Lung (tissue), 12 donors: Measurements from ENCODE around the gene WBP11. TPM values are rescaled to one million over a fixed set of nuclear protein-coding genes. Genes with fewer than 3 reads are reported as not detected.

Experiments
- ATAC-seq: fragments of 200-7000 bp; cut with Tn5 transposase; one replicate; pipeline ENCODE4 v1.9.1; 2020; ENCODE audit warnings: moderate number of reproducible peaks; ENCODE audit not compliant: insufficient read depth, low FRiP score
- DNase-seq, 3 donors: peaks; one replicate each; pipeline ENCODE4 v3.0.0-alpha.2; 2013 to 2017
- H3K27ac ChIP-seq, 2 donors: one replicate each; pipeline ENCODE4 v1.5.1; 2013; ENCODE audit warnings: mild to moderate bottlenecking in 2 of 2, moderate library complexity in 2 of 2, control low read depth in 1 of 2, inconsistent platforms in 1 of 2, low read depth in 1 of 2, low read length in 1 of 2
- H3K27me3 ChIP-seq, 3 donors: one replicate each; pipeline ENCODE4 v1.5.1; 2013; ENCODE audit warnings: low read length in 2 of 3; ENCODE audit not compliant: control insufficient read depth in 3 of 3, insufficient read depth in 3 of 3
- H3K36me3 ChIP-seq, 4 donors: one replicate each; pipeline ENCODE4 v1.5.1; 2013; ENCODE audit warnings: low read length in 4 of 4, mild to moderate bottlenecking in 1 of 4, moderate library complexity in 1 of 4; ENCODE audit not compliant: control insufficient read depth in 4 of 4, insufficient read depth in 4 of 4
- H3K4me1 ChIP-seq, 5 donors: one replicate each; pipeline ENCODE4 v1.5.1; 2013; ENCODE audit warnings: low read length in 5 of 5, mild to moderate bottlenecking in 2 of 5, moderate library complexity in 1 of 5; ENCODE audit not compliant: control insufficient read depth in 5 of 5, insufficient read depth in 5 of 5
- H3K4me3 ChIP-seq: one replicate; pipeline ENCODE4 v1.5.1; 2013; ENCODE audit warnings: mild to moderate bottlenecking, control low read depth, moderate library complexity
- H3K9ac ChIP-seq, 2 donors: one replicate each; pipeline ENCODE4 v1.5.1; 2013; ENCODE audit warnings: low read length in 2 of 2, control low read depth in 1 of 2; ENCODE audit not compliant: insufficient read depth in 1 of 2
- H3K9me3 ChIP-seq, 4 donors: one replicate each; pipeline ENCODE4 v1.5.1; 2013; ENCODE audit warnings: low read length in 3 of 4, mild to moderate bottlenecking in 1 of 4, moderate library complexity in 1 of 4; ENCODE audit not compliant: control insufficient read depth in 4 of 4, insufficient read depth in 3 of 4
- CTCF ChIP-seq: IDR thresholded peaks from 2 replicates; pipeline ENCODE4 v1.5.1; 2012; ENCODE audit warnings: mild to moderate bottlenecking; ENCODE audit errors: control extremely low read depth, extremely low read depth
- WGBS, 2 donors: extraction: QIAGEN DNeasy Blood & Tissue Kit; methylation state at CpG; one replicate each; pipeline ENCODE4 v1.1.7; 2013; 5-methylcytosine and 5-hydroxymethylcytosine counted together
- polyA plus RNA-seq, 2 donors: library from polyadenylated mRNA; stranded (reverse); fragments of 200-250 nt; gene quantifications; one replicate each; pipeline ENCODE4 v1.2.1, GENCODE V29; 2013
- total RNA-seq, 2 donors: library from RNA; depleted of rRNA in 1 of 2; stranded (reverse); fragments of >200 nt in 1 of 2; gene quantifications; one replicate each; pipeline ENCODE4 v1.2.1, GENCODE V29; 2014 to 2021
- donor health status: control.
- donor health status: control.
- donor health status: Bipolar disorder and iron deficiency.
- donor health status: healthy.
- donor health status: DM: yes; HTN: yes; CAD: no.

Gene WBP11
- total and polyA plus RNA-seq, 4 donors: 14.8 to 52.8 (median 30.6) TPM

- Histone ChIP-seq H3K4me3 (no peak overlapping the region), H3K27ac (no peak overlapping the region), H3K4me1 (peaks cover 0 to 2% (median 0%) of the 10 kb centered on the region in 5 donors), H3K27me3 (no peaks in the 10 kb centered on the region), H3K36me3 (no peaks in the 10 kb centered on the region), H3K9me3 (peaks cover 0 to 2% (median 0%) of the 10 kb centered on the region in 4 donors), H3K9ac (no peak overlapping the region)
- ATAC-seq (no peak), DNase-seq (no peak)
- TF ChIP-seq CTCF: no peak
Observed at GRCh38 chr12:14825256-14825655, 22.0 kb upstream of the WBP11 start.

GRCh38 chr12:14824012-14824634, 20.8 kb upstream of the WBP11 start:
- Histone ChIP-seq H3K9me3 (peaks cover 0 to 2% (median 0%) of the 10 kb centered on the region in 4 donors), H3K9ac (no peak overlapping the region), H3K4me3 (no peak overlapping the region), H3K4me1 (peaks cover 0 to 2% (median 0%) of the 10 kb centered on the region in 5 donors), H3K27me3 (no peaks in the 10 kb centered on the region), H3K27ac (no peak overlapping the region), H3K36me3 (no peaks in the 10 kb centered on the region)
- WGBS, 2 donors: 86 to 94% methylated on average over 1 of the region's 1 CpG
- TF ChIP-seq CTCF: no peak
- ATAC-seq (no peak), DNase-seq (no peak)

GRCh38 chr12:14814014-14814413, 10.7 kb upstream of the WBP11 start, which contains the start of gene SMCO3:
Gene SMCO3 (minus strand): TSS chr12:14814182. CDS start chr12:14806680, 7,502 bp downstream.
- 88 to 92% methylated on average over 3 of the region's 3 CpGs for WGBS, 2 donors

More at GRCh38 chr12:14814014-14814413, 10.7 kb upstream of the WBP11 start, which contains the start of gene SMCO3:
- Histone ChIP-seq H3K9ac (peak within 1 kb of the TSS in 1 of 2 donors; percentile 17), H3K27ac (no peak within 1 kb of the TSS), H3K27me3 (peaks cover 0 to 5% (median 0%) of the 10 kb centered on the region in 3 donors), H3K9me3 (no peaks in the 10 kb centered on the region), H3K4me3 (no peak within 1 kb of the TSS), H3K36me3 (no peaks in the 10 kb centered on the region), H3K4me1 (no peaks in the 10 kb centered on the region)
- TF ChIP-seq CTCF: no peak
- no peak for ATAC-seq
- no peak for DNase-seq
